ENCODE measurements around the gene HFE. TPM values are rescaled to one million over a fixed set of nuclear protein-coding genes. Genes with fewer than 3 reads are reported as not detected.

The HFE gene
- total and polyA plus RNA-seq, 11 donors = 1.6 to 13.9 (median 2.9) TPM

- TF ChIP-seq POLR2A (IDR thresholded peaks at IDR 0.05) (no peak), CTCF (IDR thresholded peaks at IDR 0.05) (no peak)
- intact Hi-C loops (cut with DNase I) = no loop called here
- H3K36me3 ChIP-seq = peaks cover 0 to 70% (median 49%) of the 10 kb centered on the region in 9 donors
- H3K27ac ChIP-seq = no peak overlapping the region
- H3K4me1 ChIP-seq = peaks cover 0 to 23% (median 1%) of the 10 kb centered on the region in 12 donors
- no peaks in the 10 kb centered on the region for H3K27me3 ChIP-seq
- ATAC-seq (no peak), DNase-seq (no peak)
- no peaks in the 10 kb centered on the region for H3K9me3 ChIP-seq
- H3K4me3 ChIP-seq = no peak overlapping the region
Observed at GRCh38 chr6:26136321-26136720, 49.1 kb downstream of the HFE start.

GRCh38 chr6:26140254-26140966, 53.2 kb downstream of the HFE start:
- 92 to 97% (median 96%) methylated on average over 4 of the region's 4 CpGs for WGBS, 4 donors
- DNase-seq = no peak
- Histone ChIP-seq H3K36me3 (peaks cover 0 to 44% (median 34%) of the 10 kb centered on the region in 9 donors), H3K9me3 (no peaks in the 10 kb centered on the region), H3K27ac (no peak overlapping the region), H3K27me3 (no peaks in the 10 kb centered on the region), H3K4me3 (no peak overlapping the region), H3K4me1 (peaks cover 0 to 13% (median 7%) of the 10 kb centered on the region in 12 donors)
- no peak for ATAC-seq
- intact Hi-C loops (cut with DNase I) = no loop called here
- TF ChIP-seq POLR2A (IDR thresholded peaks at IDR 0.05) (no peak), CTCF (IDR thresholded peaks at IDR 0.05) (no peak)

- Histone ChIP-seq H3K9me3 (no peaks in the 10 kb centered on the region), H3K36me3 (peaks cover 0 to 39% (median 30%) of the 10 kb centered on the region in 9 donors), H3K27ac (no peak overlapping the region), H3K27me3 (no peaks in the 10 kb centered on the region), H3K4me1 (peaks cover 0 to 13% (median 5%) of the 10 kb centered on the region in 12 donors), H3K4me3 (no peak overlapping the region)
- 90 to 96% (median 92%) methylated on average over 3 of the region's 3 CpGs for WGBS, 4 donors
- ATAC-seq (no peak), DNase-seq (no peak)
- intact Hi-C loops (cut with DNase I) = no loop called here
- no peak for TF ChIP-seq POLR2A (IDR thresholded peaks at IDR 0.05)
- TF ChIP-seq CTCF (IDR thresholded peaks at IDR 0.05) = no peak
Observed at GRCh38 chr6:26140967-26141294, 53.7 kb downstream of the HFE start.

GRCh38 chr6:26141378-26141904, 54.2 kb downstream of the HFE start:
- Histone ChIP-seq H3K36me3 (peaks cover 0 to 36% (median 30%) of the 10 kb centered on the region in 9 donors), H3K4me1 (peaks cover 0 to 13% (median 5%) of the 10 kb centered on the region in 12 donors), H3K4me3 (no peak overlapping the region), H3K27ac (no peak overlapping the region), H3K27me3 (no peaks in the 10 kb centered on the region), H3K9me3 (no peaks in the 10 kb centered on the region)
- 66 to 70% (median 67%) methylated on average over 4 of the region's 4 CpGs for WGBS, 4 donors
- DNase-seq = no peak
- TF ChIP-seq CTCF (IDR thresholded peaks at IDR 0.05) (no peak), POLR2A (IDR thresholded peaks at IDR 0.05) (no peak)
- intact Hi-C loops (cut with DNase I) = no loop called here
- ATAC-seq = peak in 2 of 4 donors; percentile 51 to 62

Measured in heart left ventricle (tissue), 16 donors.